Hepatocyte (in vitro differentiated cells): Measurements from ENCODE around the gene ITFG1.

ENCODE experiments used
- CTCF ChIP-seq: fragments of 200-600 bp; sonication (generic); IDR thresholded peaks from 2 replicates; pipeline ENCODE4 v1.5.1; 2016; ENCODE audit warnings: antibody characterized with exemption, mild to moderate bottlenecking; ENCODE audit not compliant: poor library complexity
- EZH2phosphoT487 ChIP-seq: fragments of 200-600 bp; sonication (generic); IDR thresholded peaks from one replicate; pipeline ENCODE4 v1.6.1; 2018; ENCODE audit warnings: antibody characterized with exemption, mild to moderate bottlenecking, low read depth, moderate library complexity; ENCODE audit not compliant: unreplicated experiment, severe bottlenecking

GRCh38 chr16:47142486-47142820, 318.4 kb downstream of the ITFG1 start:
- TF ChIP-seq CTCF, result no peak
- TF ChIP-seq EZH2phosphoT487, result no peak
